NCI-H460 (cell line): ENCODE data around the gene ITIH6. TPM values are rescaled to one million over a fixed set of nuclear protein-coding genes. Genes with fewer than 3 reads are reported as not detected.
"Not testable (repeated sequence)": the region's sequence is repeated elsewhere in the genome, so short reads cannot be mapped to it uniquely, and the experiment has no call there.

Experiments
- DNase-seq: peaks from one replicate; pipeline ENCODE4 v3.0.0-alpha.2; 2016; ENCODE audit warnings: low read depth; ENCODE audit errors: extremely low read depth
- polyA plus RNA-seq: library from polyadenylated mRNA; depleted of rRNA; stranded (reverse); fragments of >200 nt; gene quantifications from 2 replicates; pipeline ENCODE4 v1.2.3, GENCODE V29; 2014; cell fraction: nucleus; rRNA removed
- total RNA-seq: library from RNA; depleted of rRNA; stranded (reverse); fragments of >200 nt; shearing (Covaris generic); gene quantifications from 2 replicates; pipeline ENCODE4 v1.2.3, GENCODE V29; 2014; rRNA removed

The ITIH6 gene
- total RNA-seq, result 0.02 and 0.03 TPM in 2 replicates
- not detected in 2 replicates for polyA plus RNA-seq

DNA sequence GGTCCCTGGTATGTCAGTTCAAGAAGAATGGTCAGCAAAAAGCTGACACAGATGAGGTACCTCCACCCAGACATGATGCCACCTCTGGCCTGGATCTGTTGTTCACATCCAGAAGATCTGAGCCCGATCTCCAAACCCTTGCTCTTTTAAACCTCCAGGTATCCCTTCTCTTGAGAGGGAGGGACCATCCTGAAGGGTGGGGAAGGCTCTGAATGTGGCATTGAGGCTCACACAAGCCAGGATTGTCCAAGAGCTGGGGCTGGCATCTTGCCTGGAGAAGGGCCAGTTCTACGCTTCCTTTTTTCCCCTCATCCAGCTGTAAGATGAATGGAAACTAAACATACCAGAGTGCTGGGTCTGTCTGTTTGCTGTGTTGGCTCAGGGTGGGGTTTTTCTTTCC, at the start of gene ITIH6:
Gene ITIH6, minus strand, starts transcription at position 119 of the 400 bp plus-strand sequence. Its CDS starts 45 bp downstream, at position 74.
- DNase-seq, result no peak

DNA sequence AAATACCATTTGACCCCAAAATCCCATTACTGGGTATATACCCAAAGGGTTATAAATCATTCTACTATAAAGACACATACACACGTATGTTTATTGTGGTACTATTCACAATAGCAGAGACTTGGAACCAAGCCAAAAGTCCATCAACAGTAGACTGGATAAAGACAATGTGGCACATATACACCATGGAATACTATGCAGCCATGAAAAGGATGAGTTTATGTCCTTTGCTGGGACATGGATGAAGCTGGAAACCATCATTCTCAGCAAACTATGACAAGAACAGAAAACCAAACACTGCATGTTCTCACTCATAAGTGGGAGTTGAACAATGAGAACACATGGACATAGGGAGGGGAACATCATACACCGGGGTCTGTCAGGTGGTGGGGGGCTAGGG, 49.6 kb upstream of the ITIH6 start:
- DNase-seq, result not testable (repeated sequence)

GRCh38 chrX:54843050-54843449, 45.0 kb upstream of the ITIH6 start:
- no peak for DNase-seq

GRCh38 chrX:54842607-54843006, 44.6 kb upstream of the ITIH6 start:
- no peak for DNase-seq

DNA sequence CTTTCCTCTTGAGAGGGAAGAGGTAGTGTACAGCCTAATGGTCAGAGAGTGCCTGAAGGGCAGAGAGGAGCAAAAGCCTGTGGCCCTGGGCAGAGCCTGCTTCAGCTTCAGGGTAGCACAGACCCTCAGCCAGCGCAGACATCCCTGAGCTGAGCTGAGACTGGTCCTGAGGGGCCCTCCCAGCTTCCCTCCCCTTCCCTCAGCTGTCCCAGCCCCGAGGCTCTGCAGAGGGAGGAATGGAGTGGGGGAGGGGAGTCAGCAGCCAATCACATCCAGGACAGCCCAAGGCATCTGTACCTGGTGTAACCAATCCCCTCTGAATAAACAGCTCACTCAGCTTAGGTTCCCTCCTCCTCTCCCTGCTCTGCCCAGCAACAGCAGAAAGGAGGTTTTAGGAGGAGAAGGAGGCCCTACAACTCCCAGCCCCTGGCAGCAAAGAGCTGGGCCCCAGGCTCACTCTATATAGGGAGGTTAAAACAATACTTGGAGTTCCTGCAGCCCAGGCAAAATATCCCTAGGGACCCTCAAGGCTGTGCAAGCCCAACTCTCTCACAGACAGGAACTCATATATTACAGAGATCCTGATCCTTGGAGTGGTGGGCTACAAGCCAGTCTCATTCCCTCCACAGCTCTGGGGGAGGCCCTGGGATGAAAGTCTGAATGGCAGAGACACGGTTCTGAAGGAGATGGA, 43.3 kb upstream of the ITIH6 start:
- DNase-seq, result not testable (repeated sequence)

GRCh38 chrX:54838583-54838982, 40.5 kb upstream of the ITIH6 start:
- DNase-seq, result no peak

GRCh38 chrX:54826598-54826997, 28.5 kb upstream of the ITIH6 start:
- DNase-seq, result no peak

- no peak for DNase-seq
Observed at GRCh38 chrX:54825716-54826438, 27.8 kb upstream of the ITIH6 start.

DNA sequence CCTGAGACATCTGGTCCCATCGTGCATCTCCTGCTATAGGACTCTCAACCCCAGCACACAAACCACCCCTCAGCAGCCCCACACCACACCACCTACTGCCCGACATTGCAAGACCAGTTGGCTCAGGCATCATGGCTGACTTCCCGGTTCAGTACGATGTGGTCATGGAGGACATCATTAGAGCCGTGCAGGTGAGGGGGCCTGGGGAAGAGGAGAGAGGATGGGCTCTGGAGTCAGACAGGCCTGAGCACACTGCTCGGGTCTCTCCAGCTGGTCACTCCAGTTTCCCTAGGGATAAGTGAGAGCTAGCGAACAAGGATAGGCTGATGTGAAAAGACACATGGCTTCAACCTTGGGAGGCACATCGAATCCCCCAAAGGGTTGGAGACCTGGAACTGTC, 26.7 kb upstream of the ITIH6 start:
- DNase-seq, result no peak

DNA sequence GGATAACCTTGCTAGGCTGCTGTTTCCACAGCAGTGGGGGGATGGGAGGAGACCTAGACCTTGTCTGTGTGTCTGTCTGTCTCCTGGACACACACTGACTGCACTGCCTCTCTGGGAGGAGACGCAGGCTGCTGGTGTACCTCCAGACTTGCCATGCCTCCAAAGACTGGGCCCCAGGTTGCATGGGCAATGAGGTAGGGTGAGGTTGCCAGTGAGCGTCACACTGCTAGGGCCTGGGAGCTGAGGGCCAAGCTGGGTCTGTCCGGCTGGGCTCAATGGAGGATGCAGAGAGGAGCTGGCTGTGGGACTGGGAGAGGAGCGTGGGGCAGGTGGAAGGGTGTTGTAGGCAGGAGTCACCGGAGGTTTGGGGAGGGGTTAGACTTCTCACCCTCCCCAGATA, 26.1 kb upstream of the ITIH6 start:
- no peak for DNase-seq

DNA sequence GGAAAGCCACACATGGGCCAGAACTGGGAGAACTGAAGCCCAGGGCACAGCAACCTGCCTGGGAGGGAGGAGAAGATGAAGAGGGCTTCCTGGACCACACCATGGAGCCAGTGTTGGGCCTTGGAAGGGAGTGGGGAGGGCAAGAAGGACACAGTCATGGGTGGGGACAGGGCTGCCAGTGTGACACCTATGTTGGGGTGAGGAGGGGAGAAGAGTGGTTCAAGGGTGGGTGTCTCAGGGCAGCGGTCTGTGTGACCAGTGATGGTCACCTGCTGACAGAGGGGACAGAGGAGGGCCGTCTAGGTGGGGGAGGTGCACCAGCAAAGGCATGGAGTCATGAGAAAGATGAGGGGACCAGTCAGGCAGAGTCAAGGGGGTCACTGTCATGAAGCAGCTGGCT, 23.3 kb upstream of the ITIH6 start:
- DNase-seq, result no peak

DNA sequence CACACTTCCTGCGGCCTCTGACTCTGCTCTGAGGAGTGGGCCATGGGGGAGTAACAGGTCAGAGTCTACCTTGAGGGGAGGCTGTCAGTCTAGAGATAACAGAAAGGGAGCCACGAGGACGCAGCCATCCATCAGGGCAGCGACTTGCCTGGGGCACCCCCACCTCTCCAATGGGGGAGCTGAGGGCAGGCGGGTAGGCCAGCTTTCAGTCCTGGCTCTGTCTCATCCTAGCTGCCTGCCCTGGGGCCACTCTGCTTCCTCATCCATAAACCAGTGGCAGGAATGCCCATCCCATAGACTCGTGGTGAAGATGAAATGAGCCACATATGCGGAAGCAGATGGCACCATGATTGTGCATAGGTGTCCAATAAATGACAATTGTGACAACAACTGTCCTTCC, 22.7 kb upstream of the ITIH6 start:
- DNase-seq, result no peak

DNA sequence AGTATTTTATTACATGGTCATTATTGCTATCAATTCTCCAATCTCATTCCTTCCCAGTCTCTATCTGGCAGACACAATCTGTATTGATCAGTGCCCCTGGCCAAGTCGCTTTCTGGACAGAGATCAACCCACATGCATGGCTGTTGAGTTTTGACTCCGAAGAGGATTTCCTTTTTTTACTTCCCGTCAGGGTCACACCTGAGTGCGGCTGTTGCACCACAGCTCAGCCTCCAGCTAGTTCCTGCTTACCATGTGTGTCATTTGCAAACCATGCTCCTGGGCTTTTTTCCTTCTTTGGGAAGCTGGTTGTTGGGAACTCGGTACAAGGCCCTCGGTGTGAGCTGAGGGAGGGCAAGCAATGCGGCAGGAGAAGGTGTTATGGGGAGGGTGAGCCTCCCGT, 21.1 kb upstream of the ITIH6 start:
- DNase-seq, result no peak

GRCh38 chrX:54818221-54818620, 20.2 kb upstream of the ITIH6 start:
- DNase-seq, result no peak

DNA sequence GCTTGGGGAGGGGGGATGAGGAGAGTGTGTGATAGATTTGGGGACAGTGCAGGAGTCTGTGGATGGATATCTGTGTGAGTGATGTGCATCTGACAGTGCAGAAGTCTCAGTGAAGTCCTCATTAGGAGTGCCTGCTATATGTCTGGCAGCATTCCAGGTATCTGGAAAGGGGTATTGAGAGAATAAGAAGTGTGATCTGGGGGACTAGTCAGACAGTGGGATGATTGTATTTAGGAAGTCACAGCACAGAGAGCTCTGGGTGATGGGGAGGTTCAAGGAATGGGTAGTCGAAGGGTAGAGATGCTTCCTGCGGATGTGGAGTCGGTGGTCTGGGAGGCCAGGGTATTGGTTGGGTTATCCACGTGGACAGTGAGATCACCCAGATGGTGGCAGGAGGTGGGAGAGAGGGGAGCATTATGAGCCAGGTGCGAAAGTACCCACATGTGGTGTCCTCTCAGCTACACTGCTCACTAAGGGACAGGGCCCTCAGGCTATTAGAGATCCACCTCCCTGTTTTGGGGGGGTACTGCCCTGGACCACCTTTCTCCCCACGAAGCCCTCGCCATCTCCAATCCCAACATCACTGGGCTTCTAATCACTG, 19.3 kb upstream of the ITIH6 start:
- no peak for DNase-seq

DNA sequence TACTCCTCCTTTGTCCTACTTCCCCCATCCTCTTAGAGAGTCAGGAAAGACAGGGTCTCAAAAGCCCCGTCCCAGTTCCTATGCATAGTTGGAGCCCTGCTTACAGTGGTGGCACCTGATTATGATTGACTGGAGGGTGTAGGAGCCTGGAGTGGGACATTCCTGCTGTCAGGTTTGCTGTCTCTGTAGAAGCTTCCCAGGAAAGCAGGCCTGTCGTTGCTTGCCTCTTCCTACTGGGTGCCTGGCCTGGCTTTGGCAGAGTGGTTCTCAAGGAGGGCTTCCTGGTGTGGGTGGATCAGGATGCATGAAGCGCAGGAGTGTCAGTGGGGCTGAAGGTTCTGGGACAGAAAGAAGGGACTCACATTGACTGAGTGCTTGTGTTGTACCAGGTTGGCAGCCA, 14.3 kb upstream of the ITIH6 start:
- DNase-seq, result no peak

DNA sequence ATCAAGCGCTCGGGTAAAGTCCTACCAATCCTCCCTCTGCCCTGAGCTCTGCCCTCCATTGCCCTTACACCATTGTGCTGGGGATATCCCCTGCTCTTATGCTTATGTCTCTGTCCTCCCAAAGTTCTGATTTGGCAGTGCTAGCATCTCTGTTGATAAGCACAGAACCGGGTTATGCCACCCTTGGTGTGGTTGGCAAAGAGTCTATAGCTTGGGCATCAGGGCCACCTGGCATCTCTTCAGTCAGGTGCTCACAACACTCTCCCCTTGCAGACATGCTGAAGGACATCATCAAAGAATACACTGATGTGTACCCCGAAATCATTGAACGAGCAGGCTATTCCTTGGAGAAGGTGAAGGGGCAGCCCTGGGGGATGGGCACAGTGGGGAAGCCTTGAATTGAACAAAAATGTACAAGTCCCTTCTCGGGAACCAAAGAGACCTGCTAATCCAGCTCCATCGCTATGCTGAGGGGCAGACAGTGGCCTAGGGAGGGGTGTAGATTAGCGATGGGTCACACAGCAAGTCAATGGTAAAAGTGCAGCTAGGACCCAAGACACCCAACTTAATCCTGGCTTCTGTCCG, 13.3 kb upstream of the ITIH6 start:
- no peak for DNase-seq

GRCh38 chrX:54810532-54810931, 12.5 kb upstream of the ITIH6 start:
- DNase-seq, result no peak

DNA sequence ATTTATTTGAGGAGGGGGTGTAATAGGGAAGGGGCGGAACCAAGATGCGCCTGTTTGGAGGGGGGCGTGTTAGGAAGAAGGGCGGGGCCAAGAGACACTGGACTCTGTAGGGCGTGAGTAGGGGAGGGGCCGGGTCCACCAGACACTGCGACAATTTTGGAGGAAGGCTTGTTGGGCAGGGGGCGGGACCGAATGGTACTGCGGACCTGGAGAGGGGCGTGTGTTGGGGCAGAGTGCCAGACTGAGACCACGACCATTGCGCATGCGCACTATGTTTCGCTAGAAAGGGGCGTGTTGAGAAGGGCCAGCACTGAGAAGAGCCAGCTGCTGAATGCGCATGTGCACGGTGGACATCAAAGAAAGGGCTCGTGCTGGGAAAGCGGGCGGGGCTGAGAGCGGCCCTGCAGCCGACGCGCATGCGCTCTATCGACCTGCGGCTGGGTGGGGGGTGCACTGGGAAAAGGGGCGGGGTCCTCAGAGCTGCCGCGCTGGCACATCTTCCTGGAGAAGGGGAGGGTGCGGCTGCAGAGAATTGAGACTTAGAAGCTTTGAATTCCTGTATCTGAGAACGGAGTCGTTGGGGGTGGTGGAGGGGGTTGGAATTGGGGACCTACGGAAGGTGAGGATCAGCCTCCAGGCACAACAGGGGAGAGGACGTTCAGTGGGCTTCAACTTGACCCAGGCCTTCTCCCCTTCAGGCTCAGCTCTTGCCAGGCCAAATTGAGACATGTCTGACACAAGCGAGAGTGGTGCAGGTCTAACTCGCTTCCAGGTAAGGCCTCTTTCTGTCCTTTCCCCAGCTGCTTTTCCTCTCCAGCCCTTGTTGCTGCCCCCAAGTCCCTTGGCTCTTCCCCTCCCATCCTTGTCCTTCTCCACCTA, 10.8 kb upstream of the ITIH6 start:
- peak; percentile 96 for DNase-seq

DNA sequence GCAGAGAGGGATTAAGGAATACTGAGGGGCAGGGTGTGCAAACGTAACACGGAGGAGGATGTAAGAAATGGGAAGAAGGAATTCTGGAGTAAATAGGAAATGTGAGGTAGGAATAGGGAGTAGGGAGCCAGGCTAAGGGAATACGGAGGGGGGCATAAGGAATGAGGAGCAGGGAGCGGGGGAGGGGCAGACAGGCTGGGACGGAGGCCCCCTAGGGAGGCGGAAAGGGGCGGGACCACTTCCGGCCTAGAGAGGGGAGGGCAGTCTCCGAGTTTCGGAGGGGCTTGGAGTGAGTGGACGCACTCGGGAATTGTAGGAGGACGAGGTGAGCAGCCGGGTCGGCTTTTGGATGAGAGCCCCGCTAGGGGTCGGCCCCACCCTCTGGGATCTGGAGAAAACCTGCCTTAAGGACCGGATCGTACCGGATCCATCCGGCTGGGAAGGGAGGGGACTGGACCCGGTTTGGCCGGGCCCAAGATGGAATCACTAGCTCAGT, 10.1 kb upstream of the ITIH6 start:
- peak; percentile 6 for DNase-seq
